SW 1271 (cell line): ENCODE results near the gene DEAF1.

ENCODE experiments used
- DNase-seq, 2 experiments: peaks; one replicate each; lab custom pipeline; 2025; lab: John Stamatoyannopoulos, UW

DEAF1 gene

DNA sequence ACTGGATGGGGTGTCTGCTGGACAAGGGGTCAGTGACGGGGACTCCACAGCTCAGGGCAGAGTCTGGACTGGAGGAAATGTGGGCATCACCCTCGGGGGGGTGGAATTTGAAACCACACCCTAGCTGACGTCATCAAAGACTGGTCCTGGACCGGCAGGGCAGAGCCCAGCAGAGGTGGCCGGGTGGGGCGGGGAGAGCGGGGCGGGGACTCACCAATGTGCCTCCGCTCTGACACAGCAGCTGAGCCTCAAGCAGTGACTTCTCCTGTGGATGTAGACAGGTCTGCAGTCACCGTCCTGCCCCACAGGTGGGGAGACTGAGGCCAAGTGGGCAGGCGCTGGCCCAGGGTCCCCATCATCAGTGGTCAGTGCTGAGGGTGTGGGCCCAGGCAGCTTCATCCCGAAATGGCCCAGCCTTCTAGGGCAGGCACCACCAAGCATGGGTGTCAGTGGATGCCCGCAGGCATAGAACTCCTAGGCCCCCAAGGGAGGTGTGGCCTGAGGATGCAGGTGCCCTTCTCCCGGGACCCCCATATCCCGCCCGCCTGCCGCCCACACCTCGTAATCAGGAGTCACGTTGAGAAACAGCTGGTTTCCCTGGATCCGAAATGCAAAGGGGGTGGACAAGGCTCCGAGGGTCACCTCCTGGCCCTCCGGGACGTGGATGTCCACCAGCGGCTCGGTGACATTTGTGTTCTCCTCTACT, 70.9 kb downstream of the DEAF1 start:
- no peak for DNase-seq

DNA sequence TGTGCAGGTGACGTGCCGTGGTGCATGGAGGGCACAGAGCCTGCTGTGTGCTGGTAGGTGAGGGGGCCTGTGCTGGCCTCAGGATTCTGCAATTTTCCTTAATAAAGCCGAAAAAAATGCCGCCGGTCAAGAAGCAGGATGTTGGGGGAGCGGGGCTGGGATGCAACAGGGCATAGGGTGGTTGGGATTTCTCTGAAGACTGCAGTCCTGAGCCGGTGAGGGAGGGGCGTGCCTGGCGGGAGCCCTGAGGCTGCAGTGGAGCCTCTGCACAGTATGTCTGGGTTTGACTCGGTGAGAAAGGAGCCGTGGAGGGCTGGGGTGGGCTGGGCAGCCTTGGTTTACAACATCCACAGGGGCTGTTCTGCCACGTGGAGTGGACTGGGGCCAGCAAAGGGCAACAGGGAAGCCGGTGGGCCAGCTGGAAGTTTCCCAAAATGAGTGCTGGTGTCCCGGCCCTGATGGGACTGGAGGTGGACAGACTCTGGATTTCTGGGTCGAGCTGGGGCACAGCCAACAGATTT, 71.6 kb downstream of the DEAF1 start:
- no peak for DNase-seq

DNA sequence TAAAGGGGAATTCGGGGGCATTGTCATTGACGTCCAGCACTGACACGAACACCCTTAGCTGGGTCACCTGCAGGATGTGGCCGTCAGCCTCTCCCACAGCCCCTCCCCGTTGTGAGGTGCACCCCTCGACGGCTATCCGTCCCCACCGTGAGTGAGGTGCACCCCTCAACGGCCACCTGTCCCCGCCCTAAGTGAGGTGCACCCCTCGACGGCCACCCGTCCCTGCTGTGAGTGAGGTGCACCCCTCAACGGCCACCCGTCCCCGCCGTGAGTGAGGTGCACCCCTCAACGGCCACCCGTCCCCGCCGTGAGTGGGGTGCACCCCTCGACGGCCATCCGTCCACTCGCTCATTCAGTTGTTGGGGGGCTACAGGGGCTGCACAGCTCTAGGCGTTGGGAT, 73.2 kb downstream of the DEAF1 start:
- DNase-seq = no peak

DNA sequence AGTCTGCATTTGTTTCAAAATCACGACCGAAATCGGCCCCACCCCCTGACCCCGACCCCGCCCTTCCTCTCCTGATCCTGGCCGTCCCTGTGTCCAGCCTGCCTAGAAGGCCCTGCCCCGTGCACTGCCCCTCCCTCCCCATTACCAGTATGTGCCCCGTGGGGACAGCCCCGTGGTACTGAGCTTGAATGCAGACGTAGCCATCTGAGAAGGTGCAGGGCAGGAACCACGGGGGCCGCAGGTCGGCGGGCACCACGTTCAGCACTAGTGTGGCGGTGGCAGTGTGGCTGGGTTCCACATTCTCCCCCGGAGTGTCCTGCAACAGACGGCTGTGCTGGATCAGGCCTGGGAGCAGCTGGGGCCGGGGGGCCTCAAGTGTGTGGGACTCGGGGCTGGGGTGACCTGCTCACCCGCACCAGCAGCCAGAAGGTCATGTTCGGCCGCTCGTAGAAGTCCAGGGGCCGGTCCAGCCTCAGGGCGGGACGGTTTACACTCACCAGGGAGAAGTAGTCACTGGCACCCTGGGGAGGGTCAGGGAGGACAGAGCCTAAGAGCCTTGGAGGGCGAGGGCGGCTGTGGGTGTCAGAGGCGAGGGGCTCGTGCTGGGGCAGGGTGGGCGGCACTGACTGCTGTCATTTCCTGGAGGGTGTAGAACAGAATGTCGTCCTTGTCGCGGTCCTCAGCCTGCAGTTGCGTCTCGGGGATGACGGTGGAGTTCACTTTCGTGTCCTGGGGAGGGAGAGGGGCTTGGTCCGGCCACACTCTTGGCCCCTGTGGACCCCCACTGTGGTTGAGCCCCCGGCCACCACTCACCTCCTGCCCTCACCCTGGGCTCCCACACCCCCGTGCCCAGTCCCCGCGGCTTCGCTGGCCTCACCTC, 73.8 kb downstream of the DEAF1 start:
- DNase-seq = no peak

DNA sequence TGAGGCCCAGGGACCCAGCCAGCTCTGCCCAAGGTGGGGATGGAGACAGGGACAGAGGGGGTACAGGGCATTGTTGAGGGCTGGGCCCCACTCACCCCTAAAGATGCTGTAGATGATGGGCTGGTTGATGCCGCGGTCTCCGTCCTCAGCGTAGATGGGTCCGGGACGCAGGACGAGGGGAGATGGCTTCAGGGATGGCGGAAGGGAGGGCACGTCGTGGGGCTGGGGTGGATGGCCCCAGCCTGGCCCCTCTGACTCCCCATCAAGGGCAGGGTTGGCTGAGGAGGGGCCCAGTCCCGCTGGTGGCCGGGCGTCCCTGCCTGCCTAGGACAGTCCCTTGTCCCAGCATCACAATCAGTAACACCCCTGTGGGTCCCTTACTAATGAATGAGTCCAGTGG, 74.8 kb downstream of the DEAF1 start:
- no peak for DNase-seq

DNA sequence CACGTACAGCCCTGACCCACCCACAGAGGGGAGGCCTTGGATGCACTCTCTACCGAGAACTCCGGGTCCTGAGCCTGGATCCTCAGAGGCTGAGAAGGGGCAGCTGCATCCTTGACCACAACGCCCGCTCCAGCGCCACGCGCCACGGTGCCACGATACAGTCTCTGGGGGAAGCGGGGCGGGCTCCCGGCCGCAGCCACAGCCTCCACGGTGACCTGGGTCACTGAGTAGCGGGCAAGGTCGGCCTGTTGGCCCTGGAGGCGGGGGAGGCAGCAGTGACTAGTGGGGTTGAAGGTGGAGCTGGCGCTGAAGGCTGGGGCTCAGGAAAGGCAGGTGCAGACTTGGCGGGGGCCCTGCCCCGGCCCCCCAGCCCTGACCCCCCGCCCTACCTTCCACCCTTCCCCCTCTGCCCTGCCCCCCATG, 75.4 kb downstream of the DEAF1 start:
- DNase-seq = no peak

DNA sequence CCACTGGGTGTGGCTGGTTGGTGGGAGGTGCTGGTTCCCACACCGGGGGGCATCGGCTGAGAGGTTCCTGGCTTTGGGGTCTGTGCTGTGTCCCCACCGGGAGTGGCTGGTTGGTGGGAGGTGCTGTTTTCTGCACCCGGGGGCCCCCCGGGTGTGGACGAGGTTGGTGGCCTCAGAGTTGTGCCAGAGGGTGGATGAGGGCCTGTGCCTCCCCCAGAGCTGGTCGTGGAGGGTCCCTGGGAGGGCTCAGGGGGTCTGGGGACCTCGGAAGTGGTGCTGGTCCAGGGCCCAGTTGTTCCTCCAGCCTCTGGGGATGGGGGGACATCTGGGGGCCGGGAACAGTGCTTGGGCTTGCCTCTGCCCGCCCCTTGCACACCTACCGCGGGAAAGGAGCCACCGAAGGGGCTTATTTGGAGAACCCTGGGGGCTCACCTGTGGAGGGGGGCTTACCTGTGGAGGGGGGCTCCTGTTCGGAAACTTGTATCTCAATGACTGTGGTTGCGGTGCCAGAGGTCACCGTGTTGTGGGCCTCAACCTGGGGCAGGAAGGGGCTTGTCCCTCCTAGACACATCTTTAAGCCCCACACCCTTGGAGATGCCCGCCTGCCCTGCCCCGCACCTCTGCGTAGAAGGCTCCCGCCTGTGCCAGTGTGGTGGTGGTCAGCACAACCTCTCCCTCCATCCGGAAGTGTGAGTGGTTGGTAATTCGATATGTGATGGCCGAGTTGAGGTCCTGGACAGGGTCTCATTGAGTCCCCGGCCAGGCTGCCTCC, 76.0 kb downstream of the DEAF1 start:
- DNase-seq = no peak

DNA sequence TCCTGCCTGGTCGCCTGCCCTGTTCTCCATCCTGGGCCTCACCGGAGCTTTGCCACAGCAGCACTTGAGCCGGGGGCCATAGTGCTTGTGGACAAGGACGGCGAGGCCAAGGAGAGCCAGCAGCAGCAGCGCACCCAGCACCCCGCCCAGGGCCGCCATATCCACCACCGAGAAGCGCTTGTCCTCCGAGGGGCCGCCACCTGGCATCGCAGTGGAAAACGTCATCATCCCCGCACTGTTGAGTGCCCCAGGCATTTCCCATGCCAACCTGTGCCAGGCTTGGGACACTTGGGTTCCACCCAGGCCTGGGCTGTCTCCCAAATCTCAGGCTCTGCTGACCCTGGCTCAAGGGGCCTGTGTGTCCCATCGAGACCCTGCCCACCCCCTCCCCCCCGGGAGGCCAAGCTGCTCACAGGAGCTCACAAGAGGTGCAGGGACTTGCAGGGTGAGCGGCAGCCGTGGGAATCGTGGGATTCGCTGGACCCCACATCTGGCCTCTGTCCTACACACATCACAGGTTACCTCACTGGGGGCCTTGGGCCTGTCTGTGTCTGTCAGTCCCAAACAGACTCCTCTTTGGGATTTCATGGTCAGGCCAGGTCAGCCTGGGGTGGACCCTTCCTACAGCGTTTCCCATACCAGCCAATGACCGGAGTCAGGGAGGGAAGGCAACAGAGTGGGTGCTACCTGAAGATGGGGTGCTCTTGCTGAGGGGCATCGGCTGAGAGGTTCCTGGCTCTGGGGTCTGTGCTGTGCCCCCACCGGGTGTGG, 76.9 kb downstream of the DEAF1 start:
- DNase-seq = no peak

DNA sequence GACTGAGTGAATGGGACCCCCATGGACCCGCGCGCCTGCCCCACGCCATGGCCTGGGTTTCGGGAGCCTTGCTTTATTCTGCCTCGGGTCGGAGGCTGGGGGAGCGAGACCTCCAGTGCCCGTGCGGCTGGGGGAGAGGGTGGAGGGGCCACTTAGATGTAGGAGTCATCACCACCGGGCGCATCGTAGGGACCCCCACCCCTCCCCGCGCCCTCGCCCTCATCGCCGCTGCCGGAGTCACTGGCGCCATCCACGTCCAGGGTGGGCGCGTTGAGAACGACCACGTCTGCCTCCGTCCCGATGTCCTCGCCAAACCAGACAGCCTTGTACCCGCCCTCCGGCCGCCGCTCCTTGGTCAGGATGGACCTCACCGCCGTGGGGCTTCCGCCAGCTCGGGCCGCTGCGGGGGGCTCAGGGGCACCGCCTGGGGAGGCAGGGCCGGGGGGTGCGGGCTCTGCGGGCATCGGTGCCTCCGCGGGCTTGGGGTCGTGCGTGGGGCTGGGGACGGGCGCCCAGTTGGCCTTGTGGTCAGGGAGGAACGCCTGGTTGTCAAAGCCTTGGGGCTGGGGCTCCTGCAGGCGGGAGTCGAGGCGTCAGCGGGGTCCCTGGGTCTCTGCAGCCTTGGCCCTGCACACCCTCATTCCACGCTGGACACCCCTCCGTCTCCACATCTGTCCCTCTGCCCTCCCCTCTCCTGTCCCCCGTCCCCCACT, 77.7 kb downstream of the DEAF1 start:
- no peak for DNase-seq

DNA sequence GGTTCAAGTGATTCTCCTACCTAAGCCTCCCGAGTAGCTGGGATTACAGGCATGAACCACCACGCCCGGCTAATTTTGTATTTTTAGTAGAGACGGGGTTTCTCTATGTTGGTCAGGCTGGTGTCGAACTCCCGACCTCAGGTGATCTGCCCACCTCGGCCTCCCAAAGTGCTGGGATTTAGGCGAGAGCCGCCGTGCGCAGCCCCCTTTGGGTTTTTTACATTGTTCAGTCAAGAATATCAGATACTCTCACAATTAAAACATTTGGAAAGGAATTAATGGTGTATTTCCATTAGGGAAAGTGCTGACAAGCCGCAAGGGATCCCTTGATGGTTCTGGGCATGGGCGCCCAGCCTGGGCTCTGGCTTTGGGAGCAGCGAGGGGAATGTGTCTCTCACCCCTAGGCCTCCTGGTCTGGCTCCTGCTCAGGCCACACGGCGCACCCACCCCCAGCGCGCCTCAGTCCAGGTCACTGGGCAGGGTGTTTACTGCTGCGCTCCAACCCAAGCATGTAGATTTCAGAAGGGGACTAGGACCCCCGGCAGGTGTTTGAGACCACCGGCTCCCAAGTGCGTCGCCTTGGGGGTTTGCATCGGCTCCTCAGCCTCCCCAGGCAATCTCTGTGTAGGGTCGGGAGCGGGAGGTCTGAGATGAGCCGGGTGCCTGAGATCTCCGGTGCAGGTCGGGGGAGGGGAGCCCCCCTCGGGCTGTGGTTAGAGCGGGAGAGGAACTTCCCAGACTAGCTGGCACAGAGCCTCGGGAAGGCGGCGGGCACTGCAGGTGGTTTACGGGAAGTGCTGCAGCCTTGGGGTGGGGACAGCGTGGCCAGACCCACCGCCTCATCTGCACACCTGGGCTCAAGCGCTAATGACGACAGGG, 78.5 kb downstream of the DEAF1 start:
- DNase-seq = no peak

DNA sequence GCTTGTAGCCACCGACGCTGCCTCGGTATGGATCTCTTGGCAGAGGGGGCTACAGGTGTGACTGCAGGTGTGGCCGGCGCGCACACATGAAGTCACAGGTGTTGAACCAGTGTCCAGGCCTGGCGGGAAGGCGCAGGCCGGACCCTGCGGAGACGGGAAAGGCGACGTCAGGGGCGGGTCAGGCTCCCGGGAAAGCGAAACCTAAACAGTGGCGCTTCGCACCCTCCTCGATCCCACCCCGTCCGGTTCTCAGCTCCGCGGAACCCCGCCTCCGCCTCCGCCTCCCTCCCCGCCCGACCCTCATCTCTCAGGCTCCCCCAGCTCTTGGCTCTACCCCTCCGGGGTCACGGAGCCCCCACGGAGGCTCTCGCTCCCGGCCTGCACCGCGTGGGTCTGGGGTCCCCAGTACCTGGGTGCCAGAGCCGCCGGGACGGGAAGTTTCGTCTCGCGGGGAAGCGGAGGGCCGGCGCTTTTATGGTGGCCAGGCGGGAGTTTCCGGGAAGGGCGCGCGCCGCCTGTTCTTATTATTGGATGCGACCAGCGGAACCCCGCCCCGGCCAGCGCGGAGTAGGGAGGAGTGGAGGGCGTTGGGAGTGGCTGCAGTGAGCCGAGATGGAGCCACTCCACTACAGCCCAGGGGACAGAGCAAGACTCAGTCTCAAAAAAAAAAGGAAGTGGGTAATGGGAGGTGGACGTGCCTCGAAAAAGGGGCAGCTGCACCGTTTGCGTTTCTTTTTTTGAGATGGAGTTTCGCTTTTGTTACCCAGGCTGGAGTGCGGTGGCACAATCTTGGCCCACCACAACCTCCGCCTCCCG, 79.3 kb downstream of the DEAF1 start, which contains the start of gene IRF7:
TSS of gene IRF7 (minus strand) at position 447 of the 816 bp plus-strand sequence. CDS start 586 bp downstream, outside the sequence.
- DNase-seq = peak; percentile 62 to 87

DNA sequence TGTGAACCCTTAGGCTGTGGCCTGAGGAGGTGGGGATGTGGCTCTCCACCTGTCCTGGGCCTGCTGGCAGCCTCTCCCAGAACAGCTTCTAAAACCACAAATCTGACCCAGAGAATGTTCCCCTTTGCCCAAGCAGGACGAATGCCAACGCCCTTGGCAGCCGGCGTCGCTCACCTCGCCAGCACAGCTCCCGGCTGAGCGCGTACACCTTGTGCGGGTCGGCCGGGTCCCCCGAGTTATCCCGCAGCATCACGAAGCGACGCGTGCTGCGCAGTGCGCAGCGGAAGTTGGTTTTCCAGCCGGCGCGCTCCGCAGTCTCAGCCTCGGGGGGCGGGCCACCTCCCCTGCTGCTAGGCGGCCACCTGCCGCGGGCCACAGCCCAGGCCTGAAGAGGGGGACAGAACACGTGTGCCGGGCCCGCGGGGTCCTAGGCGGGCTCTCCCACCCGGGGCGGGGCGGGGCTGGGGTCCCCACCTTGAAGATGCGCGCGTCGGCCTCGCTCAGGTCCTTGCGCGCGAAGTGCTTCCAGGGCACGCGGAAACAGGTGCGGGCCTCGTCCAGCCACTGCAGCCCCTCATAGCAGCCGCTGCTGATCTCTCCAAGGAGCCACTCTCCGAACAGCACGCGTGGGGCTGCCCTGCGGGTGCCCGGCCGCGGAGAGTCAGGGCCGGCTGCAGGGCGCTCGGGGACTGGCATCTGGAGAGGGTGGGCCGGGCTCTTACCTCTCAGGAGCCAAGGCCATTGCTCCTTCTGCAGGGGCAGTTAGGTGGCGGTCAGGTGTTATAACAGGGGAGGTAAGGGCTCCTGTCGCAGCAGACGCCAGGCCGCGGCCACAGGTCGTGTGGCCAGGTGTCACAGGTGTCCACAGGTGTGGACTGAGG, 80.2 kb downstream of the DEAF1 start:
- no peak for DNase-seq

DNA sequence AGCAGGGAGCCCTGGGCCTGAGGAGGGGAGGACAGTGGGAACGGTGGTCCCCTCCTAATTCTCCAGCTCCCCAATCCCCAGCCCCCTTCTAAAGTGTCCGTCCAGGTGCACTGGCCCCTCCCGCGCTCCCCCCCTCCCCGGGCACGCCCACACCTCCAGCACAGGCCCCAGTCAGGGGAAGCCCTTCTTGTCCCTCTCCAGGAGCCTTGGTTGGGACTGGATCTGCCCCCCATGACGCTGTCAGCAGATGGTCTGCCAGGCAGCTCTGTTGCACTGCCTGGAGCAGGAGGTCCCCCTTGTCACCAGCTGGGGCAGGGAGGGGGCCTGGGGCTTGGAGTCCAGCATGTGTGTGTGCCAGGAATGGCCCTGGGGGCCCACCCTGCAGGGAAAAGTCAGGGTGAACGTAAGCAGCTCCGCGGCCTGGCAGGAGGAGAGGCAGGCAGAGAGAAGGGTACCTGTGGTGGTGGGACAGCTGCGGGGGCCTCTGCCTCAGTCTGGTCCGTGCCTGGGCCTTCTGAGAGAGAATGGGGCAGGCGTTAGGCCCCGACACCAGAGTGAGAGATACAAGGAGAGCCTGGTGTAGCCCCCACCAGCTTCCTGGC, 80.9 kb downstream of the DEAF1 start:
- no peak for DNase-seq

DNA sequence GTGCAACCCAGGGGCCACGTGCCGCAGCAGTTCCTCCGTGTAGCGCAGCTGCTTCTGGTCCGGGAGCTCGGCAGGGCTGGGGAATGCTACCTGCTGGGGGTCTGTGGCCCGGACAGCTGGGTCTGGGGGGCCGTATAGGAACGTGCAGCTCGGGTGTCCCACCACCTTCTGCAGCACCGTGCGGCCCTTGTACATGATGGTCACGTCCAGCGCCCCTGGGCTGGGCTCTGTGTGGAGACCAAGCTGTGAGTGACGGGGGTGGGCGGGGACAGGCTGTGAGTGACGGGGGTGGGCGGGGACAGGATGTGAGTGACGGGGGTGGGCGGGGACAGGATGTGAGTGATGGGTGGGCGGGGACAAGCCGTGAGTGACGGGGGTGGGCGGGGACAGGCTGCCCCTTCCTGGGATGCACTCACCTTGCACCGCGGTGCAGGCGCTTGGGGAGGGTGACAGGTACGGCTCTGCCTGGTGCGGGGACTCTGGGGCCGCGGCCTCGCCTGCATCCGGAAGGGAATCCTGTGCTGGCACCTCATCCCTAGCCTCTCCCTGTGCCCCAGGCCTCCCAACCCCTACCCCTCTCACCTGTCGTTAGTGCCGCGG, 81.6 kb downstream of the DEAF1 start:
- peak; percentile 28 to 40 for DNase-seq

DNA sequence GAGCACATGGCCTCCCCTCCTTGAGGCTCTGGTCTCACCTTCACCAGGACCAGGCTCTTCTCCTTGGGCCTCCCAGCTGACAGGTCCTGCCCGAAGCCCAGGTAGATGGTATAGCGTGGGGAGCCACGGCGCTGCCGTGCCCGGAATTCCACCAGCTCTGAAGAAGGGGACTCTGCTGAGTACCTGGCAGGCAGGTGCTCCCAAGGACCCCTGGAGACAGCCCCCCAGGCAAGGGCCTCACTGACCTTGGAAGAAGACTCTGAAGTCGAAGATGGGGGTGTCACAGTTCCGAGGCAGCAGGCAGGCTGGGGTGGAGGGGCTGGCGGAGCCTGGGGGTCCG, 82.1 kb downstream of the DEAF1 start:
- DNase-seq = no peak

DNA sequence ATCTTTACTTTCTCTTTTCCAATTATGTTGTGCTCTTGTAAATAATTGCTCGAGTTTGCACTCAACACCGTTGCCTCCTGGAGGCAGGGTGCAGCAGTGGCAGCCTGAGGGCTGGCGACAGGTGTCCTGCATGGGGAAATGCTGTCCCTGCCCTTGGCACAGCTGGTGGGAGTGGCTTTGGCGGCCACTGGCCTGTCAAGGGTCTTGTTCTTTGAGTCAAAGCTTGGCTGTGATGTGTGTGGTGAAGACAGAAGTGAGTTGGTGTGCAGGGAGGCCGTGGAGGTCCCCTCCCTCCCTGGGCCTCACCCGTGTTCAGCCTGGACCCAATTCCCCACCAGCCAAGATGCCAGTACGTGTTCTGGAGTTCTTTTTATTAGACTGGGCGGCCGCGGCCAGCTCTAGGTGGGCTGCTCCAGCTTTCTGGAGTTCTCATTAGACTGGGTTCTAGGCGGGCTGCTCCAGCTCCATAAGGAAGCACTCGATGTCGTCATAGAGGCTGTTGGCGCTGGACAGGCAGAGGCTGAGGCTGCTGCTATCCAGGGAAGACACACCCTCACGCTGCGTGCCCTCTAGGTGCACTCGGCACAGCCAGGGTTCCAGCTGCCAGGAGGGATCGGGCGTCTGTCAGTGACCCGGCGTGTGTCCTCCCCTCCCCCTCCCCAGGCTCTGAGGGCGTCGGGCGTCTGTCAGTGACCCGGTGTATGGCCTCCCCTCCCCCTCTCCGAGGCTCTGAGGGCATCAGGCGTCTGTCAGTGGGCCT, 82.6 kb downstream of the DEAF1 start:
- peak in 1 of 2 experiments; percentile 44 for DNase-seq
